Sciatic nerve (tissue), 2 donors: ENCODE data around the gene ROCK1. TPM values are rescaled to one million over a fixed set of nuclear protein-coding genes. Genes with fewer than 3 reads are reported as not detected.
"Not testable (repeated sequence)": the region's sequence is repeated elsewhere in the genome, so short reads cannot be mapped to it uniquely, and the experiment has no call there.

Experiments
- ATAC-seq: fragments of 200-7000 bp; cut with Tn5 transposase; one replicate; pipeline ENCODE4 v1.9.1; 2020; ENCODE audit warnings: mild to moderate bottlenecking, moderate library complexity
- DNase-seq: peaks from one replicate; pipeline ENCODE4 v3.0.0-alpha.2; 2020; ENCODE audit warnings: low spot score
- intact Hi-C: fragments of 100-400 bp; cut with DNase I; formaldehyde crosslinking; loops from one replicate; pipeline ENCODE4 v1.14.2; 2022
- total RNA-seq: library from RNA; stranded (reverse); fragmentation: NEBNext Ultra II Directional; extraction: Animal tissue kit (Norgen Biotek cat#: 25700); gene quantifications from one replicate; pipeline ENCODE4 v1.2.1, GENCODE V29; 2021
- donor health status: DM: no; HTN: no; CAD: no.
- donor health status: DM: no; HTN: no; CAD: no.

ROCK1 gene
- total RNA-seq, 1 donor from 2014 or later: 98.8 TPM

DNA sequence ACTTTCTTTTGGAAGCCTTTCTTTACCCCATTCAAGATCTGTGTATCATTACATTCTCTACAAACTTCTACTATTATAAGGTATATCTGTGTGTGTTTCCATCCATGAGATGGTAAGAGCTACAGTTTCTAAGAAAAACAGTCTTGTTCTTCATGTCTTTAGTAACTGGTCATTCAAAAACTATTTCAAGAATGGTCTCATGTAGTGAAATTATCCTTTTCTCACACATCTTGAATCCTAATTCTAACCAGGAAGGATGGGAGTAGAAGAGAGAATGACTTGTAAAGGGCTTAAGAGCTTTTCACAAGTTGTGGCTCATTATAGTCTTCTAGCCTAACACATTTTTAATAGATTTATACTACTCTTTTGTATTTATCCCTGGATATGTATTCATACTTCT is 47.3 kb downstream of the ROCK1 start:
- intact Hi-C loops: no loop called here
- ATAC-seq: no peak
- DNase-seq: no peak

- no peak for ATAC-seq
- intact Hi-C loops: no loop called here
- no peak for DNase-seq
These were observed 48.6 kb downstream of the ROCK1 start for GRCh38 chr18:21063011-21063410.

DNA sequence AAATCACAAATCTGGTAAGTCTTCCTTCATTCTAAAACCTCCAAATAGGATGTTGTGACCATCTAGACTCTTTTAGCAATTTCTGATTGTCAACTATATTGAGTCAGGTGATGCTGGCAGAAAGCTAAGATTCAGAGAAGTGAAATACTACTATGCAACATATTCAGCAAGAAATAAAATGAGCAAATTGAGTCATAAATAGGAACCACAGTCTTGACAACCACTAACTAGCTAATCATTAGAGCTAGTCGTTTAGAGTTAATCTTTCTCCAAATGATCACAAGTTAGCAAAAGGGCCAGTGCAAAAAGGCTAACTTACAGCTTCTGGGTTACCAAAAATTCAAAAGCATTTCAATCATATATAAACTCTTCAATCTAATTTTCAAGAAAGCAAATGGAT is 54.5 kb downstream of the ROCK1 start:
- DNase-seq: no peak

DNA sequence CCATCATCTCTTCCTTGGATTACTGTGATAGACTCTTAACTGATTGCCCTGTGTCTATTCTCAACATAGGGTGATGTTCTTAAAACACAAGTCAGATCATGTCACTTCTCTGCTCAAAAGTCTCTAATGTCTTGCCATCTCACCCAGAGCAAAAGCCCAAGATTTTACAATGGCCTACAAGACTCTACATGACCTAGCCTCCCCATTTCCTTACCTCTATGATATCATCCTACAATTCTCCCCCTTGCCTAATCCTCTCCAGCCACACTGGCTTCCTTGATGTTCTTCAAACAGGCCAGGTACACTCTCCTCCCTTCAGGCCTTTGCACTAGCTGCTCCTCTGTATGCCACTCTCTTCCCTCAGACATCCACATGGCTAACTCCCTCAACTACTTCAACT is 55.1 kb downstream of the ROCK1 start:
- intact Hi-C loops: no loop called here
- no peak for ATAC-seq
- DNase-seq: no peak

More for the DNA sequence above, 54.5 kb downstream of the ROCK1 start:
- intact Hi-C loops: no loop called here
- ATAC-seq: no peak

GRCh38 chr18:21054252-21054821 is 57.3 kb downstream of the ROCK1 start:
- DNase-seq: no peak
- intact Hi-C loops: no loop called here
- no peak for ATAC-seq

DNA sequence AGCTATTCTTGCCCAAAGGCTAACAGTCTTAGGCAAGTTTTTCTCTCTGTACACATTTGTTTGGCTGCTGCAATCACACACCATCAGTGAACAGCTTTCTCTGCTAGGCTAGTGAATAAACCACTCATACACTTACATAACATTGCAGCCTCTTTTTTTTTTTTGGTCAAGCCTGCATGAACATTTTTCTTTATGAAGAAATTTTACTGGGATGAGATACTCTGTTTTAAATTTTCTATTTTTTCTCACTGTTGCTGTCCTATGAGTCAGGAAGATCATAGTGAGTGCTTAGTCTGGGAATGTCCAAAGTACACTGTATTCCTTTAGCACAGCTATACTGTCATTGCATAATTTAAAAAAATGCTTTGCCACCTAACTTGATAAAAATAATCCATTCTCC is 58.5 kb downstream of the ROCK1 start:
- no peak for DNase-seq
- ATAC-seq: peak; percentile 51
- intact Hi-C loops: no loop called here

GRCh38 chr18:21052385-21052784 is 59.2 kb downstream of the ROCK1 start:
- DNase-seq (no peak), ATAC-seq (no peak)
- intact Hi-C loops: no loop called here

DNA sequence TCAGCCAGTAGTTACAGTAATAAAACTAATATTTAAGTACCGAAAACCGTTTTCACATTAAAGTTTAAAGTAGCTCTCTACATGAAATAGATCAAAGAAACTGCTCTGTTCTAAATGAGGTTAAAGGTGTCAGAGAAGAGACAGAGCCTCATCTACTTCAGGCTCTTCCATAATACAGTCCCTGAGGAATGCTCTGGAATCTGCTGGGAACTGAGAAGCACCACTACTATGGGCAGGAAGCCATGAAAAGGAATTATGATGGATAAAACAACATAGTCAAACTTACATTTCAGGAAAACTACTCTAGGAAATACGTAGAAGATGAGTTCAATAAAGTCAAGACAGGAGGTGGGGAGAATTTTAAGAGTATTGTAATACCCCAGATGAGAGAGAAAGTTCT is 60.0 kb downstream of the ROCK1 start:
- no peak for DNase-seq
- intact Hi-C loops: no loop called here
- ATAC-seq: no peak

DNA sequence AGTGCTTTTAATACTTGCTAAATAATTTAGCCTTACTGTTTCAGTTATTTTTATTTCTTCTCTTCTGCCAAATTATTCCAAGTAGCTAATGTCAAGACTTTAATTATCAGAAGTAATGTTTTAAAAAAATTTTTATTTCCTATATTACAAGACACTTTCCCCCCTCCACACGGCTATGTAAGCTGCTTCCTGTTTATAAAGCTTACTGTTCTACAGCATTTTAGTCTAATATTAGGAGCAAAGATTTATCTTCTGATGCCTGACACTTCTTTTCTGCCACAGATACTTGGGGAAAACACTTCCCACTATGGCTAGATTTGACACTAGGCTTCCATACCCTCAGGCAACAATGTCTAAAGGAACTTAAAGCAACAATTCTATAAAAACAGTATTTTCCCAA is 62.3 kb downstream of the ROCK1 start:
- intact Hi-C loops: no loop called here
- ATAC-seq: no peak
- DNase-seq: no peak

DNA sequence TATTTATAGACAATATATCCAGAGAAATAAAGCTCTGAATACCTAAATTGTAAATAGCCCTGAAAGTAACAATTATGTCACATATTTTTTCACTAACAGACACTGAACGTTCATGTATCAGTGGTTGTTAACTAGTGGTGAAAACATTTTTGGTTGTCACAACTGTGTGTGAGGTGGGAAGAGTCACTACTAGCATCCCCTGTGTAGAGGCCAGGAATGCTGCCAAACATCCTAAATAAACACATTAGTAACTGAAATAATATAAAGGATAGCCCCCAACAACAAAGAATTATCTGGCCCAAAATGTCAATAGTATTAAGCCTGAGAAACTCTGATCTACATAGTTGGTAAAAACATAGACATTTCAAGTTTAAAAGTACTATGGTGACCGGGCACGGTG is 64.5 kb downstream of the ROCK1 start:
- ATAC-seq: no peak
- DNase-seq: no peak
- intact Hi-C loops: no loop called here

DNA sequence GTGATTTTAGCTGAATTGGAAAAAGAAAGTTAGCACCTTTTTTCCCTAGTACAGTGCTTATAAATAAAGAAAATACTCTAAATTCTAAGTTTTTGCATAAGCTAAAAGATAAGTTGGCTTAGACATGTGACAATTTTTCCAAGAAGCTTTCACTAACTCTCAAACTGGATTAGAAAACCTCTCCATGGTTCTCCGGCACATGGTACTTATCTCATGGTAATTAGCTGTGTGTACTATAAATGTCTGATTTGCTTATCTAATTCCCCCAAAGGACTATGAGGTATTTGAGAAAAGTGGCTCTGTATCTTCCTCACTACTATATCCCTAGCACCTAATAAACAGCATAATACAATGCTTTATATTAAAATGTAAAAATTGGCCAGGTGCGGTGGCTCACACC is 71.1 kb downstream of the ROCK1 start:
- DNase-seq (no peak), ATAC-seq (no peak)
- intact Hi-C loops: no loop called here

DNA sequence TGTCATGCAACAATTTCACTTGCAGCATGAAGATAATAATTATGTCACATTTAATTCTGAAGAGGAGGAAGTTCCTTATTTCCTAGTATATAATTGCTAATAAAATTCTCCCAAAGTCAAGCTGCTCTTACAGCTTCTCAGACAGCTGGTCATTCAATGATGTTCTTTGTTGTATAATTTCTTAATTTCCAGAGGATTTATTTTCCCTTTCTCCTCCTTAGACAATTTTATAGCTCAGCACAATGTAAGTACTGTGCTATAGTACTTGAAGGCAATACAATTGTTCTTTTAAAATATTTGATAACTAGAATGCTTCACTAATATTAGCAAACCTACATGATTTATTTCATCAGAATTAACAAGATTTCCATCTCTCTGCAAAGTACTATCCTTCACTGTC is 73.4 kb downstream of the ROCK1 start:
- DNase-seq (no peak), ATAC-seq (no peak)
- intact Hi-C loops: no loop called here

- DNase-seq: no peak
- intact Hi-C loops: no loop called here
- no peak for ATAC-seq
These were observed 79.8 kb downstream of the ROCK1 start for GRCh38 chr18:21031845-21032244.

DNA sequence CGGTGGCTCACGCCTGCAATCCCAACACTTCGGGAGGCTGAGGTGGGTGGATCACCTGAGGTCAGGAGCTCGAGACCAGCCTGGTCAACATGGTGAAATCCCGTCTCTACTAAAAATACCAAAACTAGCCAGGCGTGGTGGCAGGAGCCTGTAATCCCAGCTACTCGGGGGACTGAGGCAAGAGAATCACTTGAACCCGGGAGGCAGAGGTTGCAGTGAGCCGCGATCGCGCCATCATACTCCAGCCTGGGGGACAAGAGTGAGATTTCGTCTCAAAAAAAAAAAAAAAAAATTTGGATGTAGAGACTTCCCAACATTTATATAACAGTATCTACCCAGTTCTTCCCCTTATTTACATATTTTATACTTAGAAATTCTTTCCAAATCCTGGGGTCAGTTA is 93.4 kb downstream of the ROCK1 start:
- ATAC-seq, intact Hi-C loops, DNase-seq: not testable (repeated sequence)

- no peak for ATAC-seq
- intact Hi-C loops: no loop called here
- no peak for DNase-seq
These were observed 99.3 kb downstream of the ROCK1 start for GRCh38 chr18:21012308-21012707.

DNA sequence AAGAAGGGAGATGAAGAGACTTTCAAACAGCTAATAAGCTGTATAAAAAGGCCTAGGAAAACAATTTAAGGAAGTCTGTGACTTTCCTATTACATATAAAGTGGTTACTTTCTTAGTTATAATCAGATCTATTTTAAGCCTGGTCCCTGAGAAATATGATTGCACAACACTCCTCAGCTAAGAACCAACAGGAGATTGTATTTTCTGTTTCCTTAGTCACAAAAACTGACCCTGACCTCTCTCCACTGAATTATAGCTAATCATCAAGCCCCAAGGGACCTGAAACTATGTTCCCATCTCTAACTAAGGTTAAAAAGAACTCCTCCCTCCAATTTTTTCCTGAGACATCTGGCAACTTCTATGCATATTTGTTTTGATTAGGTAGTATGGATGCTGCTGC is 106.9 kb downstream of the ROCK1 start:
- intact Hi-C loops: no loop called here
- no peak for DNase-seq
- peak; percentile 98 for ATAC-seq

GRCh38 chr18:21000667-21001066 is 110.9 kb downstream of the ROCK1 start:
- intact Hi-C loops: no loop called here
- DNase-seq: no peak
- no peak for ATAC-seq

GRCh38 chr18:20997371-20997770 is 114.2 kb downstream of the ROCK1 start:
- no peak for ATAC-seq
- DNase-seq: no peak
- intact Hi-C loops: no loop called here

DNA sequence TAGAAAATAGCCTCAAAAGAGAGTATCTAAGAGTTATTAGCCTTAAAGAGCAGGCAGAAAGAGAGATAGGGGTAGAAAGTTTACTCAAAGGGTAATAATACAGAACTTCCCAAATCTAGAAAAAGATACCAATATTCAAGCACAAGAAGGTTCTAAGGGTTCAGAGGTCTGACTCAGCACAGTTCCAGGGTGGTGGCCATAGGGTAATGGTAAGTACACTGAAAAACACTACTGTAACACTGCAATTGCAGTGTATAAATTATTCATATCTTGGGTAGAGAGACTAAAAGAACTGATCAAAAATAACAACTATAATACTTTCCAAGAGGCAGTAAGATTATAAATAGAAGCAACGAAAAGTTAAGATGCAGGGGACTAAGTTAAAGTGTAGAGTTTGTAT is 115.2 kb downstream of the ROCK1 start:
- intact Hi-C loops: no loop called here
- ATAC-seq (no peak), DNase-seq (no peak)

GRCh38 chr18:20988726-20989125 is 122.9 kb downstream of the ROCK1 start:
- intact Hi-C loops: no loop called here
- ATAC-seq: no peak

DNA sequence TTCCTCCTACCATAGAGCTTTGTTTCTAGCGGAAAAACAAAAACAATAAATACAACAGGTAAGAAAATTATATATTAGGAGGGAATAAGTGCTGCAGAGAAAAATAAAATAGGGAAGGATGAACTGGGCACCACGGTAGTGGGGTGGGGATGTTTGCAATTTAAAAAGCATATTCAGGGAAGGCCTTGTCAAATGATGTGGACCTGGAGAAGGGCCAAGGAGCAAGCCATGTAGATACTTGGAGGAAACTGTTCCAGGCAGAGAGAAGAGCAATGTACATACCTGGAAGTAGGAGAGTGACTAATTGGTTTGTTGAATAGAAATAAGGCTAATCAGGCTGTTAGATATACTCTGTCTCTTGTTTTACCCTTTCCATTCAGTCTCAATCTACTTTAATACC is 136.5 kb downstream of the ROCK1 start:
- intact Hi-C loops: no loop called here
- ATAC-seq (no peak), DNase-seq (no peak)

More at GRCh38 chr18:20988726-20989125, 122.9 kb downstream of the ROCK1 start:
- DNase-seq: no peak

GRCh38 chr18:20971886-20972267 is 139.7 kb downstream of the ROCK1 start:
- no peak for DNase-seq
- no peak for ATAC-seq
- intact Hi-C loops: no loop called here
